Spleen (tissue), 13 donors: ENCODE results near the gene FBXL16. TPM values are rescaled to one million over a fixed set of nuclear protein-coding genes. Genes with fewer than 3 reads are reported as not detected.
A peak's percentile ranks its signal among the peaks of the same experiment; 100 is the strongest.
"Not testable (repeated sequence)": the region's sequence is repeated elsewhere in the genome, so short reads cannot be mapped to it uniquely, and the experiment has no call there.

Experiments used
- DNase-seq: peaks from one replicate; pipeline ENCODE4 v3.0.0-alpha.2; 2020
- H3K27ac ChIP-seq, 8 donors: fragments of 200-600 bp; sonication (generic) in 7 of 8; 1 replicate in 4 of 8; 2 replicates in 4 of 8; pipeline versions ENCODE4 v1.5.0 to v1.8.0; 2016 to 2021; ENCODE audit warnings: inconsistent platforms in 4 of 8, mild to moderate bottlenecking in 4 of 8, moderate library complexity in 1 of 8
- H3K27me3 ChIP-seq, 7 donors: fragments of 200-600 bp; sonication (generic) in 6 of 7; replicated peaks in 1 of 7; 1 replicate in 4 of 7; 2 replicates in 3 of 7; pipeline versions ENCODE4 v1.5.0 to v1.8.0; 2016 to 2021; ENCODE audit warnings: inconsistent platforms in 3 of 7, mild to moderate bottlenecking in 1 of 7
- H3K36me3 ChIP-seq, 6 donors: fragments of 200-600 bp; sonication (generic) in 5 of 6; 1 replicate in 4 of 6; 2 replicates in 2 of 6; pipeline versions ENCODE4 v1.5.0 to v1.8.0; 2016 to 2021; ENCODE audit warnings: inconsistent platforms in 2 of 6
- H3K4me1 ChIP-seq, 6 donors: fragments of 200-600 bp; sonication (generic) in 5 of 6; 1 replicate in 3 of 6; 2 replicates in 3 of 6; pipeline versions ENCODE4 v1.5.0 to v1.8.0; 2016 to 2021; ENCODE audit warnings: inconsistent platforms in 3 of 6
- H3K4me3 ChIP-seq, 8 donors: fragments of 200-600 bp; sonication (generic) in 7 of 8; 1 replicate in 4 of 8; 2 replicates in 4 of 8; pipeline versions ENCODE4 v1.5.0 to v1.8.0; 2016 to 2021; ENCODE audit warnings: inconsistent platforms in 4 of 8, mild to moderate bottlenecking in 4 of 8, moderate library complexity in 2 of 8
- H3K9me3 ChIP-seq, 8 donors: fragments of 200-600 bp; sonication (generic) in 7 of 8; 1 replicate in 4 of 8; 2 replicates in 4 of 8; pipeline versions ENCODE4 v1.5.0 to v1.8.0; 2016 to 2021; ENCODE audit warnings: inconsistent platforms in 4 of 8
- CTCF ChIP-seq, 11 experiments: fragments of 200-600 bp in 7 of 11; fragments of 450-650 bp in 4 of 11; sonication (generic) in 4 of 11; IDR thresholded peaks in 8 of 11; conservative IDR thresholded peaks in 3 of 11; 1 replicate in 7 of 11; 2 replicates in 4 of 11; pipeline versions ENCODE4 v1.4.0 to v1.8.0; 2016 to 2021; ENCODE audit warnings: antibody characterized with exemption in 11 of 11, inconsistent platforms in 4 of 11, mild to moderate bottlenecking in 1 of 11
- POLR2A ChIP-seq, 3 donors: fragments of 450-650 bp; IDR thresholded peaks; one replicate each; pipeline ENCODE4 v1.5.1; 2017; ENCODE audit warnings: antibody characterized with exemption in 3 of 3, mild to moderate bottlenecking in 1 of 3
- POLR2AphosphoS5 ChIP-seq, 3 donors: sonication (generic); formaldehyde crosslinking; IDR thresholded peaks; one replicate each; pipeline ENCODE4 v1.5.1; 2017; ENCODE audit warnings: antibody characterized with exemption in 3 of 3
- WGBS, 5 donors: extraction: QIAGEN DNeasy Blood & Tissue Kit in 3 of 5; methylation state at CpG; one replicate each; pipeline versions ENCODE4 v1.1.5 to v1.1.7; 2013 to 2018; 5-methylcytosine and 5-hydroxymethylcytosine counted together
- intact Hi-C: fragments of 100-400 bp; cut with DNase I; formaldehyde crosslinking; loops from one replicate; pipeline ENCODE4 v1.15.0; 2023; ENCODE audit warnings: low total_unique reads
- long read RNA-seq, 2 donors: transcript quantifications; one replicate each; lab custom pipeline, GENCODE V29; 2026
- polyA plus RNA-seq, 3 donors: library from polyadenylated mRNA; stranded (reverse); fragments of 200-250 nt; gene quantifications; one replicate each; pipeline ENCODE4 v1.2.1, GENCODE V29; 2013
- total RNA-seq, 7 donors: library from RNA; depleted of rRNA in 3 of 7; stranded (reverse); fragments of >200 nt in 3 of 7; fragmentation: NEBNext Ultra II Directional in 4 of 7; extraction: Animal tissue kit (Norgen Biotek cat#: 25700) in 4 of 7; gene quantifications; one replicate each; pipeline versions ENCODE4 v1.1.0 to v1.2.1, GENCODE V29; 2016 to 2021
- donor health status: healthy with polysubstance abuse.
- donor health status: DM: no; HTN: no; CAD: no; lungs with moderate emphysema.
- donor health status: DM: no; HTN: no; CAD: no.
- donor health status: Bipolar disorder and iron deficiency.
- donor health status: healthy.
- donor health status: DM: no; HTN: no; CAD: no.
- donor health status: DM: yes; HTN: yes; CAD: no.

FBXL16 gene
- total RNA-seq, result 1 to 10 TPM in 6 of 7 donors, under 1 TPM in 1; 0.98 to 2.6 (median 2.0) TPM
- 1 to 10 TPM in 2 of 3 donors, under 1 TPM in 1; 0.48 to 1.1 (median 1.0) TPM for polyA plus RNA-seq
- long read RNA-seq, donor 1, result 0 reads
- long read RNA-seq, donor 2, result 0 reads

DNA sequence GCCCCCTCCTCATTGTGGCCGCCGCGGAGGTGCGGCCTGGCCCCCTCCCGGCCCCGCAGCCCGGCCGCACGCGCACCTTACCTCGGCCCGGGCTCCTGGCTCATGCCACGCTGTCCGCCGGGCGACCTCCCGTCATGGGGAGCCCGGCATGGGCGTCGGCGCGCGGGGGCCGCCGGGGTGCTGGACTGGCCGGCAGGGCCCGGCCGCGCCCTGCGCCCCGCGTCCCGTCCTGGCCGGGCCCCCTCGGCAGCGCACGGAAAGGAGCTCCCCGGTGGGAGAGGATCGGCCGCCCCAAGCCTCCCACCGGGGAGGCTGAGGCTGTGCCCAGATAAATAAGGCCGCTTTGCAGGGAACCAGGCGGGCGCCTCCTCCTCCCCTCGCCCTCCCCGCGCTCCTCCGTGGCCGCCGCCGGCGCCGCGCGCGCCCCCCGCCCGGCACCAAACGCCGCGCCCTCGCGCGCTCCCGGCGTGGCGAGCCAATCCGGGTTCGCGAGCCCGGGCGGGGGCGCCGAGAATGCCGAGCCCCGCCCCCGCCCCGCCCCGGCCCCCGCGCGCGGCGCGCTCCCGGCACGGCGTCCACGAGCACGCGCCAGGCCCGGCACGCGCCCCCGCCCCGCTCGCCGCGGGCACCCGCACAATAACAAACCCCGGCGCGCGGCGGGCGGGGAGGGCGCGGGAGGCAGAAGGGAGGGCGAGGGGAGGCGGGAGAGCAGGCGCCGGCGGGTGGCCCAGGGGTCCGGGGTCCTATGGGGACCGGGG is at the start of gene FBXL16:
Gene FBXL16, minus strand, starts transcription at position 371 of the 758 bp plus-strand sequence. CDS start 8,396 bp downstream, outside the sequence.
- Histone ChIP-seq H3K4me1 (peaks cover 0 to 33% (median 15%) of the 10 kb centered on the region in 6 donors), H3K27me3 (peaks cover 4 to 100% (median 96%) of the 10 kb centered on the region in 7 donors), H3K36me3 (no peaks in the 10 kb centered on the region), H3K4me3 (peak within 1 kb of the TSS in 2 of 8 donors; percentile 4 to 48), H3K27ac (no peak within 1 kb of the TSS), H3K9me3 (no peaks in the 10 kb centered on the region)
- intact Hi-C loops, result no loop called here
- no peak for TF ChIP-seq POLR2AphosphoS5 (IDR thresholded peaks at IDR 0.05)
- TF ChIP-seq CTCF (IDR thresholded peaks at IDR 0.05 in 8 of 11, conservative IDR thresholded peaks at IDR 0.05 in 3 of 11), result no peak
- no peak for TF ChIP-seq POLR2A (IDR thresholded peaks at IDR 0.05)
- DNase-seq, result no peak
- WGBS, 5 donors, result 0 to 2% (median 1%) methylated on average over 1 to 114 of the region's 115 CpGs; no CpG with 5 or more reads in 1 of the 5 donors

GRCh38 chr16:754656-755055 is 49.1 kb upstream of the FBXL16 start:
- WGBS, 5 donors, result 12 to 21% (median 20%) methylated on average over 11 of the region's 11 CpGs
- Histone ChIP-seq H3K4me1 (peaks cover 0 to 12% (median 2%) of the 10 kb centered on the region in 6 donors), H3K9me3 (peaks cover 0 to 6% (median 0%) of the 10 kb centered on the region in 8 donors), H3K36me3 (no peaks in the 10 kb centered on the region), H3K27me3 (peaks cover 0 to 9% (median 0%) of the 10 kb centered on the region in 7 donors), H3K4me3 (no peak overlapping the region), H3K27ac (peak overlapping the region in 4 of 8 donors; percentile 20 to 60 (median 46))
- no peak for TF ChIP-seq POLR2A (IDR thresholded peaks at IDR 0.05)
- no peak for TF ChIP-seq POLR2AphosphoS5 (IDR thresholded peaks at IDR 0.05)
- no peak for TF ChIP-seq CTCF (IDR thresholded peaks at IDR 0.05 in 8 of 11, conservative IDR thresholded peaks at IDR 0.05 in 3 of 11)
- peak; percentile 73 for DNase-seq
- intact Hi-C loops, result no loop called here

GRCh38 chr16:754121-754607 is 48.6 kb upstream of the FBXL16 start:
- Histone ChIP-seq H3K4me1 (peaks cover 0 to 12% (median 2%) of the 10 kb centered on the region in 6 donors), H3K27ac (peak overlapping the region in 4 of 8 donors; percentile 20 to 60 (median 46))
- H3K27me3 ChIP-seq, DNase-seq, H3K4me3 ChIP-seq, intact Hi-C loops, H3K36me3 ChIP-seq, H3K9me3 ChIP-seq: not testable (repeated sequence)
- 88 to 94% (median 89%) methylated on average over 11 of the region's 11 CpGs for WGBS, 5 donors

DNA sequence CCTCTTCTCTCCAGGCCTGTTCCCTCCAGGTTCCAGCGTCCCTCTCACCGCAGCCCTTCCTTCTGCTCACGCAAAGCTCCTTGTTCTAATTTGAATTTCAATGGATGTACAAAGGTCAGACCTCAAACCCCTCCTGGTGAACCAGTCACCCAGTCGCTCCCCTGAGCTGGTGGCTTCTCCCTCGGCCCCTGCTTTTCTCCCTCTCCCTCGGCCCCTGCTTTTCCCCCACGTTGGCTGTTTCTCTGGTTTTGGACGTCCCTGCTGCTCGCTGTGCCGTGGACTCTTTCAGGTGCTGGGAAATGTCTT is 46.4 kb upstream of the FBXL16 start:
- Histone ChIP-seq H3K36me3 (no peaks in the 10 kb centered on the region), H3K4me3 (no peak overlapping the region), H3K9me3 (peaks cover 0 to 6% (median 0%) of the 10 kb centered on the region in 8 donors), H3K27me3 (peaks cover 0 to 6% (median 0%) of the 10 kb centered on the region in 7 donors), H3K4me1 (peaks cover 0 to 12% (median 2%) of the 10 kb centered on the region in 6 donors), H3K27ac (no peak overlapping the region)
- WGBS, 5 donors, result 52 to 74% (median 67%) methylated on average over 10 of the region's 10 CpGs
- TF ChIP-seq POLR2AphosphoS5 (IDR thresholded peaks at IDR 0.05), result no peak
- TF ChIP-seq POLR2A (IDR thresholded peaks at IDR 0.05), result no peak
- TF ChIP-seq CTCF (IDR thresholded peaks at IDR 0.05 in 8 of 11, conservative IDR thresholded peaks at IDR 0.05 in 3 of 11), result no peak
- intact Hi-C loops, result no loop called here
- DNase-seq, result no peak
